HG03442 (cell line): ENCODE measurements around the gene PTCRA.

Experiments
- ATAC-seq: cut with Tn5 transposase; IDR thresholded peaks from one replicate; pipeline ENCODE4 v1.9.1; 2021; ENCODE audit warnings: mild to moderate bottlenecking, moderate library complexity; ENCODE audit not compliant: unreplicated experiment

The PTCRA gene

DNA sequence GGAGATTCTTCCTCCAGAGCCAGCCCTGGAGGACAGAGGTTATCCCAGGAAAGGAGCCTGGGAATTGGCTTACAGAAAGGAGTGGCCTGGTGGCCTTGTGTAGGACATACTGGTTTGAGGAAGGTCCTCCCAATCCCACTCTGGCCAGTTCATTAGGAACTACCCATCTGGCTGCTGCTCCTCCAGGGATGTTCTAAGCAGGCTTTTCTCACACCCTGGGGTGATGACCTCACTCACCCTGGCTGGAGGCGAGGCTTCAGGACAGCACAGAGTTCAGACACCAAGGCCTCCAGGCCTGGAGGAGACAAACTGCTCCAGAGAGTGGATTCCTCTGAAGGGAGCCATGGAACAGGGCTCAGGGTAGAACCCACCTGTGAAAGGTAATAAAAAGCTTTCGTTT, 53.6 kb downstream of the PTCRA start:
- no peak for ATAC-seq

DNA sequence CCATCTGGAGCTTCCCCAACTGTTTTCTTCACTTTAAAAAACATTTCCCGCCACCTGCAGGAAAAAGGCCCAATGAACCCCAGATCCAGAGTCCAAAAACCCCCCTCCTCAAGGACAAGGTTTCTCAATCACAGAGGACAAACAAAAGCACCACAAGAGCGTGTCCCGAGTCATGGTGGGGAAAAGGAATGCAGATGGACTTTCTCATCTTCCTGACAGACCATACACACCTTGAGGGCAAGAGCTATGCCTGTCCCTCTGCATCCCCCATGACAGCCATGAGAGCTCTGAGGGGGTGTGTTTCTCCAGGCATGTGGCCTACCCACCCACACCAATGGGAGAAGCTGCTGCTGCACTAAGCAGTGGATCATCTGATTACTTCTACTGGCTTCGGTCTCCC, 54.1 kb downstream of the PTCRA start:
- no peak for ATAC-seq

DNA sequence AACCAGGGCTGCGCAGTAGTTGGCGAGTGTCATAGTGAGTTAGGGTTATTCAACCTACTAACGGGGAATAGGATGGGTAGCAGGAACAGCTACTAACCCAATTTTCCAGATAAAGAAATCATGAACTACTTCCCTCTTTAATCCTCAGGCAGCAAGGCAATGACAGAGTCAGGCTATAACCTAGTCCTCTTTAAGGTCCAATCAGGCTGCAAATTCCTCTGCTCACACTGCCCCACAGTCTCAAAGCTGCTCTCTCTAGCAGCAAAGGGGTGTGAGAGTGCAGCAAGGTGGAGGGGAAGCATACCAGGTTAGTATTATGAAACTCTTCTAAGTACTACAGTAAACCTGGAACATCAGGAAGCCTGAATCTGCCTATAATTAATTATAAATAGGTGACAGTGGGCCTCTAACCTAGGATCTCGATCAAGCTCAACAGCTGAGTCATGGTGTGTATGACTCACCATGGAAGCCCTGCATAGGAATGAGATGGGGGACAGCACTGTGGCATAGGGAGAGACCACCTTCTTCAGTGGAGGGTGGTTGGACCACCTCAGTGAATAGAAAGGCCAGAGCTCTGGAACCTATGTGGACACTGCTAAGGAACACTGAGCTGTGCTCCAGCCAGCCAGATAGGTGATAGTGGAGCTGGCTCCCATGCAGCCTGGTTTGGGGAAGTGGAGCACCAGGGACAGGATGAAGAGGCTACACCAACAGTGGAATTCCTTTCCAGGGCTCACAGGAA, 55.2 kb downstream of the PTCRA start:
- ATAC-seq: no peak

GRCh38 chr6:42971746-42972327, 56.0 kb downstream of the PTCRA start:
- ATAC-seq: no peak

DNA sequence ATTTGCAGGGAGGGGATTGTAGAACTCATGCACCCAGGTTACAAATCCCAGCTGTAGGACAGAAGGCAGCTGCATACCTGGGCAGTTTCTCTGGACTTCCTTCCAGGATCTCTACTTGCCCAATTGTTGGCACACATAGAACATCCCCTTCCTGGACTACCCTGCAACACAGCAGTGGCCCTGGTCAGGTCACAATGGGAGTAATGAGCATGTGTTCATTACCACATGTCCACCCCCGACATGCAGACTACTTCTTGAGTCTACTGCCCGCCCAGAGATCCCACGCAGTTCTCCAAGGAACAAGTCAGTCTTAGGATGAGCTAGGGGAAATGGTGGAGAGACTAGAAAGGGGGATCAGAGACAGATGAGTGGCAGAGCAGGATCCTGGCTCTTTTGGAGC, 58.1 kb downstream of the PTCRA start:
- ATAC-seq: no peak

- no peak for ATAC-seq
Observed at GRCh38 chr6:42974919-42975505, 59.2 kb downstream of the PTCRA start.
